Skeletal muscle cell (primary cell): Measurements from ENCODE around the gene ACSM2B.
"Not testable (repeated sequence)": the region's sequence is repeated elsewhere in the genome, so short reads cannot be mapped to it uniquely, and the experiment has no call there.

ENCODE experiments used
- DNase-seq: peaks from one replicate; pipeline ENCODE4 v3.0.0-alpha.2; 2010; ENCODE audit warnings: low read depth
- H3K4me3 ChIP-seq: 2 replicates; pipeline ENCODE4 v1.5.1; 2011; ENCODE audit warnings: low read depth, mild to moderate bottlenecking, control low read depth, low read length, moderate library complexity

The ACSM2B gene

DNA sequence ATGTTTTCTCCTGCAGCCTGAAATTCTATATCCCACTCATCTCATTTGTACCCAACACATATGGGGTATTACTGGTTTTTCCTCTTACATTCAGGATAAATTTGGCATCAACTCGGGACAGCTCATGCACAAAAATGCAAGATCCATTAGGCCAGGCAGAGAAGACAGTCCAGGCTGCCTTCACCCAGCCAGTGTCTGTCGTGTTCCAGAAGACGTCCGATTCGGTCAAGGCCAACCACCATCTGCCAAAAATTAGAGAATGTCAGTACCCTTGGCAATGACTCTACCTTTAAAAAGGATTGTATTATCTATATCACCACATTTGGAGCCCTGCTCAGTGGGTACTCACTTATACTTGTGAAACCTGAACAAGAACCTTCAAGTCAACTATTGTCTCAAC is 23.3 kb upstream of the ACSM2B start:
- not testable (repeated sequence) for H3K4me3 ChIP-seq

DNA sequence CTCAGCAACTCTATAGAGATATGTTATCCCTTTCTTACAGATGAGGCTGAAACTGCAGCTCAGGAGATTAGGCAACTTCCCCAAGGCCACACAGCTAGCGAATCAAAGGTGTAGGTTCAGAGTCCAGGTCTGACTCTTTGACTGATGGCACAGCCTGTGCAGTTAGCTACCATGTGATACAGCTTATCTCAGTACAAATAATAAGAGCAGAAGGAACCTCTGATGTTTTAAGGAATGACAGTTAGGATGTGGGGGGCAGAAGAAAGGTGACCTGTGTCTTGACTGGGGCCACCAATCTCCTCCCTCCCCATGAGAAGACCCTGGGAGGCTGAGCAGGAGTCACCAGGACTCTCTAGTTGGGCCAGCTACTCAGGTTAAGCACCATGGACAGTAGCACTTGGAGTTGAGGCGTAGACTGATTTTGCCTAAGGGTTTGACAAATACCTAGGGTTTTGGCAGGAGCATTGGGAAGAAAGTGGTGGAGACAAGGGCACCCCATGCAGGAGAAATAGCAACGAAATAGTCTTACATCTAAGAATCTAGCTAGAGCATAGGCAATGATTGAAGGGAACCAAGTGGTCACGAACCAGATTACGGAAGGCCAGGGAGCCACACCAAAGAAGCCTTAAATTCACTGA is 22.8 kb upstream of the ACSM2B start:
- DNase-seq = no peak

More for the DNA sequence above, 23.3 kb upstream of the ACSM2B start:
- DNase-seq = not testable (repeated sequence)

GRCh38 chr16:20595694-20596093 is 19.5 kb upstream of the ACSM2B start:
- DNase-seq, H3K4me3 ChIP-seq: not testable (repeated sequence)

More for the DNA sequence above, 22.8 kb upstream of the ACSM2B start:
- no peak overlapping the region for H3K4me3 ChIP-seq

DNA sequence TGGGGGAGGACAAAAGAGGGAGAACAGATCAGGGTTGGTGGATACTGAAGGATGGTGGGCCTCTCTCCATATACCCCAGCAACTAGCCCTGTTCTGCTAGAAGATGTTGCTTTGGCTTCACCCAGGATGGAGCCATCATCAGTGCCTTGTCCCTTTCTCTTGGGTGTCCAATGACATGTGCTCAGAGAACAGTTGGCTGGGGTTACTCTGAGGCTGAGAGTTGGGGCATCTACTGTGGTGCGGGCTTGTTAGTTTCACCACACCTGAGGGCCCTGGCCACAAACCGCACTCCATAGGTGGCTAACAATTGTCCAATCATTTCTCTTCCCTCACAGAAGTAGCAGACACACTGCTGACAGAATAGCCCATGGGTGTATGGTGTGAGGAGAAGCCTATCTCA is 18.9 kb upstream of the ACSM2B start:
- not testable (repeated sequence) for DNase-seq, H3K4me3 ChIP-seq

DNA sequence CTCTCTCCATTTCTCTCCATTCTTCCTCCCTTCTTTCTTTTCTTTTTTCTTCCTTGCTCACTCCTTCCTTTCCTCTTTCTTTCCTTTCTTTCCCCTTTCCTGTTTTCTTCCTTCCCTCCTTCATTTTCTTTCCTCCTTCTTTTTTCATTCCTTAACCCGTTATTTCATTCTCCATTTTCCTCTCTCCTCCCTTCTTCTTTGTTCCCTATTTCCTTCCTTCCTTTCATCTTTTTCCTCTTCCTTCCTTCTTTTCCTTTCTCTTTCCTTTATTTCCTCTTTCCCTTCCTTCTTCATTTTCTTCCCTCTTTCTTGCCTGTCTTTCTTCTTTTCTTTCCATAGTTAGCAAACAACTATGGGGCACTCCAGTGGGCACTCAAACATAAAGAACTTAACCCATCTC is 16.6 kb upstream of the ACSM2B start:
- H3K4me3 ChIP-seq, DNase-seq: not testable (repeated sequence)

DNA sequence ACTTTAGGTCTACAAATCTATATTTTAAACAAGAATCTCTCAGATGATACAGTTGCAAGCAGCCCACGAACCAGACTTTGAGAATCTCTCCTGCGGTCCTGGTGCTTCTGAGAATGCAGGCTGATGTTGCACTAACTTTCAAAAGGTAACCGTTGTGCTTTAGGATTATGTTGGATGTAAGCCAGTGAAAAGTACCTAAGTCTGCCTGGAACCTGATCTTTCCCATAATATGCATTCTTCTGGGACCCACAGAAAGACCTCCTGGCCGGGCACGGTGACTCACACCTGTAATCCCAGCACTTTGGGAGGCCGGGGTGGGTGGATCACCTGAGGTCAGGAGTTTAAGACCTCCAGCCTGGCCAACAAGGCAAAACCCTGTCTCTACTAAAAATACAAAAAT is 13.3 kb upstream of the ACSM2B start:
- DNase-seq, H3K4me3 ChIP-seq: not testable (repeated sequence)

GRCh38 chr16:20587645-20588074 is 11.5 kb upstream of the ACSM2B start:
- H3K4me3 ChIP-seq, DNase-seq: not testable (repeated sequence)

DNA sequence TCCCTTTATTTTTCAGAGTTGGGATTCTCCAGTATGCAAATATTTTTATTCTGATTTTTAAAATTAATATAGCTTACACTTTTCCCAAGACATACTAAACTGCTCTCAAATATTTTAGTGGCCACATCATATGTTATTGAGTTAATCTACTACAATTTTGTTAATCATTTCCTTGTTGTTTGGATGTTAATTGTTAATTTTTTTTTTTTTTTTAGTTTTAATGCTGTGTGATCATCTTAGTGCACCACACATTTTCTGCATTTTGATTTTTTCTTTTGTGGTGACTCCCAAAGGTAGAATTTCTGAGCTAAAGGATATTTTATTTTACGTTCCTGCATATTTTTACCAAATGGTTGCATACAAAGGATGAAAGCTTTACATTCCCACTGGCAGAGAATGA is 10.5 kb upstream of the ACSM2B start:
- not testable (repeated sequence) for H3K4me3 ChIP-seq, DNase-seq

- not testable (repeated sequence) for DNase-seq, H3K4me3 ChIP-seq
Measured at GRCh38 chr16:20586112-20586511, 9.9 kb upstream of the ACSM2B start.

DNA sequence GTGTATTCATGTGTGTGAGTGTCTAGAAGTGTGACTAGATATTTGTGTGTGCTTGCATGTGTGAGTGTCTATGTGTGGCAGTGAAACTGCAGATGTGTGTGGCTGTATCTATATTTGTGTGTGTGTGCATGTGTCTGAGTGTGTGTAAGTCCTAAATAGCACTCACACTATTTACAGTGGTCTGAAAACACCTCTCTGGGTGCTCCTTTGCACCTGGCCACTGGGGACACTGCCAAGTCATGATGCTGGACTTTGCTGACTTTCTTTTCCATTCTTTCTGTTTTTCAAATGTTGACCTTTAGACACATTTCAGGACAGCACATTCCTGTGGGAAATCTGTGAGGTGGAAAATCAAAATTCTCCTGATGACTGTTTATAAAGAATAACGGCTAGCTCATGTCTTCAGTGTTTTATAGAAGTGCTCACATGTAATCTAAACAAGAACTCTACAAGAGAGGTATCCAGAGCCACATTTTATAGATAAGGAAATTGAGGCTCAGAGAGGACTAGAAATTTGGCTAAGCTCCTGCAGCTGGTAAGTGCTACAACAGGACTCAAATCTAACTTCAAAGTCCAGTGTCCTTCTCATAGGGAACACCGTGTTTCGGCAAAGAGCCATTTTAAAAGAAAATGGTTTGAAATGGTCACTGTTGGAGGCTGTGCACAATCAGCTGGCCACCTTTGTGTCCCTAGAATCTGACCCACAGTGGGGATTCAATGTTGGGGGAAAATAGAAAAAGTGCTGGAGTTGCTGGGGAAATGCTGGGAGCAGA is 4.5 kb upstream of the ACSM2B start:
- not testable (repeated sequence) for DNase-seq, H3K4me3 ChIP-seq

DNA sequence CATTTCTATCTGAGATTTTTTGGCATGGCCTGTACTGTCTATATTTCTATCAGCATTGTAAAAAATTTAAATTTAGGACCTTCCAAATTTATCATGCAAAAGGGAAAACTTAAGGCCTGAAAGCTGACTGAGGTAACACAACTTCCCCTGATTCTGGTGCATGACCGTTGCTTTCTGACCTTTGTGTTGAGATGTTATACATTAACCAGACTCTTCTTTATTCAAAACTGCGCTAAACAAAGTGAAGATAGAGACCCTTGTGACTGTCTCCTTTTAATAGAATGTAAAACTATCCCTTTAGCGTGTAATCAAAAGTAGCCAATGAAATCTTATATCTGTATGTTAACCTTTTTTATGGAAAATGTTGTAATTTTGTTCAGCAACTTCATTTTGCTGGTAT is 1.9 kb upstream of the ACSM2B start:
- DNase-seq, H3K4me3 ChIP-seq: not testable (repeated sequence)

GRCh38 chr16:20569117-20569651 is 7.0 kb downstream of the ACSM2B start:
- DNase-seq, H3K4me3 ChIP-seq: not testable (repeated sequence)

- DNase-seq = no peak
- H3K4me3 ChIP-seq = no peak overlapping the region
Measured at GRCh38 chr16:20568404-20568803, 7.8 kb downstream of the ACSM2B start.

DNA sequence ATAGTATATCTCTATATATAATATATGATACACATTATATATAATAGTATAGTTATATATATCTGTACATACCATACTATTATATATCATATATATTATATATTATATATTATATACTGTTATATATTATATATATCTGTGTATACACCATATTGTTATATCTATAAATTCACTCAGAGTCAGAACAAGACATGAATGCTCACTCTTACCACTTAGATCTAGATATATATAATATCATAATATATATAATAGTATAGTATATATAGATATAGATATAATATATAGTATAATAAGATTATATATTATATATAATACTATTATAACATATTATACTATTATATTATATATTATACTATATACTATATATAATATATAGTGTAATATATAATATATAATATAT is 9.3 kb downstream of the ACSM2B start:
- DNase-seq = no peak
- no peak overlapping the region for H3K4me3 ChIP-seq

- DNase-seq, H3K4me3 ChIP-seq: not testable (repeated sequence)
Measured at GRCh38 chr16:20565334-20565733, 10.8 kb downstream of the ACSM2B start.

DNA sequence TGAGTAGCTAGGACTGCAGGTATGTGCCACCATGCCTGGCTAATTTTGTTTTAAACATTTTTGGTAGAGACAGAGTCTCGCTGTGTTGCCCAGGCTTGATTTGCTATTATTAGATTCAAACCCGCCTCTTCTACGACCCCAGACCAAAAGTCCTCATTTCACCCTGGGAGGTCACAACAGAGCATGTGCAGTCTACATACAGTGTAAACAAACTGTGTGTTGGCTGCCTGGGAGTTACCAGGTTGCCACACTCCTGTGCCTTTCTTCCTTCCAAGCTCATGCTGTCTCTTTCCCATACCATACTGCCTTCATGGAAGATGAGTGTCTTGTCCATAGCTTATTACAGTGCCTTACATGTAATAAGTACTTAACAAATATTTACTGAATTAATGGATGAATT is 11.9 kb downstream of the ACSM2B start:
- H3K4me3 ChIP-seq, DNase-seq: not testable (repeated sequence)

GRCh38 chr16:20555628-20556027 is 20.5 kb downstream of the ACSM2B start:
- DNase-seq, H3K4me3 ChIP-seq: not testable (repeated sequence)

DNA sequence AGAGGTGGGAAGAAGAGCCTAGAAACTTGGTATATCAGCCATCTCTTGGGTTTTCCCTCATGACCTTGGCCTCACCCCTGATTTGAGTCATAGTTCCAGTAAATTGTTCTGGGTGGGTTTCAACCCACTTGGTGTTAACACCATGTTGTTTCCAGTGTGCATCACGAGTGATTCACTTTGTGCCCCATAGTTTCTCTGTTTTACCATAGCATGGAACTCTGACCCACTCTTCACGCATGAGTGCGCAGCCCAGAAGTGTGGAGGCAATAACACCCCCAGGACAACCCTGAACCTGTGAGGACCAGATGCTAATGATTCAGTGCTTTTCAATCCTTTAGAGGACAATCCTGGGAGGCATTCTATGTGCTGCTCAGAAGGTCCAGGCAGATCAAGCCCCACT is 21.5 kb downstream of the ACSM2B start:
- not testable (repeated sequence) for DNase-seq, H3K4me3 ChIP-seq

DNA sequence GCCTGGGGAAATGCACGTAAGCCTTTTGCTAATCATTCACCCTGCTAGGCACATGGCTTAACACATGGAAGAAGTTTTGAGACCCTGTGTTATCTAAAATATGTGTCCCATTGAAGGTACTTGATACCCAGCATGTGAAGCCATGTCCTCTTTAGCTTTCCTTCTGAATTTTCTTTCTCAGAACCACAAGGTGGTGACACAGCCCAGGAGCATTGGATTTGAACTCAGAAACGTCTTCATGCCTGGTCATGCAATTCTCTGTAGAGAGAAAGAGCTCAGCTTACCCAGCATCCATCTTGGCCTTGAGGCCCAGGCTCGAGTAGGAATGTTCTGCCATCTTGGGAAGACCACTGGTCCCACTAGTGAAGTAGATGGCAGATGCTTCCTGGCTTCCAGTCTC is 22.7 kb downstream of the ACSM2B start:
- H3K4me3 ChIP-seq, DNase-seq: not testable (repeated sequence)

GRCh38 chr16:20546951-20547350 is 29.2 kb downstream of the ACSM2B start:
- DNase-seq, H3K4me3 ChIP-seq: not testable (repeated sequence)
